Measurements from ENCODE around the gene DRD3.

The DRD3 gene

GRCh38 chr3:114093016-114093380 is 85.9 kb downstream of the DRD3 start:
- Histone ChIP-seq H3K9me3 (ENCODE audit: control insufficient read depth, insufficient read depth, low read length) (no peaks in the 10 kb centered on the region), H3K9ac (ENCODE audit: low read depth, low read length) (no peak overlapping the region), H3K4me1 (ENCODE audit: insufficient read depth, low read length) (no peaks in the 10 kb centered on the region), H3K36me3 (ENCODE audit: insufficient read depth, low read length) (no peaks in the 10 kb centered on the region)

GRCh38 chr3:114092151-114093015 is 86.5 kb downstream of the DRD3 start:
- H3K9me3 ChIP-seq (ENCODE audit: control insufficient read depth, insufficient read depth, low read length), result no peaks in the 10 kb centered on the region
- no peaks in the 10 kb centered on the region for H3K36me3 ChIP-seq (ENCODE audit: insufficient read depth, low read length)
- no peak overlapping the region for H3K9ac ChIP-seq (ENCODE audit: low read depth, low read length)
- no peaks in the 10 kb centered on the region for H3K4me1 ChIP-seq (ENCODE audit: insufficient read depth, low read length)

GRCh38 chr3:114089675-114090074 is 89.2 kb downstream of the DRD3 start:
- H3K36me3 ChIP-seq (ENCODE audit: insufficient read depth, low read length), result peaks cover 15% of the 10 kb centered on the region; the same call in 1 of the 2 replicates
- no peak overlapping the region for H3K9ac ChIP-seq (ENCODE audit: low read depth, low read length)

GRCh38 chr3:114086356-114086755 is 92.5 kb downstream of the DRD3 start:
- H3K36me3 ChIP-seq (ENCODE audit: insufficient read depth, low read length), result peaks cover 30% of the 10 kb centered on the region
- no peaks in the 10 kb centered on the region for H3K4me1 ChIP-seq (ENCODE audit: insufficient read depth, low read length)

More at GRCh38 chr3:114089675-114090074, 89.2 kb downstream of the DRD3 start:
- no peaks in the 10 kb centered on the region for H3K9me3 ChIP-seq (ENCODE audit: control insufficient read depth, insufficient read depth, low read length)
- H3K4me1 ChIP-seq (ENCODE audit: insufficient read depth, low read length), result no peaks in the 10 kb centered on the region

GRCh38 chr3:114083112-114083511 is 95.7 kb downstream of the DRD3 start:
- Histone ChIP-seq H3K36me3 (ENCODE audit: insufficient read depth, low read length) (peaks cover 43% of the 10 kb centered on the region), H3K4me1 (ENCODE audit: insufficient read depth, low read length) (no peaks in the 10 kb centered on the region), H3K9me3 (ENCODE audit: control insufficient read depth, insufficient read depth, low read length) (no peaks in the 10 kb centered on the region), H3K9ac (ENCODE audit: low read depth, low read length) (no peak overlapping the region)

More at GRCh38 chr3:114086356-114086755, 92.5 kb downstream of the DRD3 start:
- Histone ChIP-seq H3K9me3 (ENCODE audit: control insufficient read depth, insufficient read depth, low read length) (no peaks in the 10 kb centered on the region), H3K9ac (ENCODE audit: low read depth, low read length) (no peak overlapping the region)

DNA sequence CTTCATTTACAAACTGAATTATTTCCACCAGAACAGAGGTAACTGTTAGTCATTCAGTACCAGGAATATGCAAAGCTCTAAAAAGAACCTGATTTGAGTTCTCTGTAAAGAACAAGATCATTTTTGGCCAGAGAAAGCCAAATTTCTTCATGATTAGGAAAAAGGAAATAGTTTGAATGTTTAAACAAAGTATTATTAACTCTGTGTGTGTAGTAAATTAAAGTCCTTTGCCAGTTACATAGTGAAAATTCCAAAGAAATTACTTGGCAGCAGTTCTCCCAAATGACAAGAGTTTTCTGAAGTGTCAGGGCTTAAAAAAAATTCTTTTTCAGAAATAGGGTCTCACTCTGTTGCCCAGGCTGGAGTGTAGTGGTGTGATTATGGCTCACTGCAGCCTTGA is 97.8 kb downstream of the DRD3 start:
- Histone ChIP-seq H3K4me1 (ENCODE audit: insufficient read depth, low read length) (no peaks in the 10 kb centered on the region), H3K36me3 (ENCODE audit: insufficient read depth, low read length) (peaks cover 46% of the 10 kb centered on the region), H3K9ac (ENCODE audit: low read depth, low read length) (no peak overlapping the region), H3K9me3 (ENCODE audit: control insufficient read depth, insufficient read depth, low read length) (no peaks in the 10 kb centered on the region)

- peaks cover 40% of the 10 kb centered on the region for H3K36me3 ChIP-seq (ENCODE audit: insufficient read depth, low read length)
- no peaks in the 10 kb centered on the region for H3K4me1 ChIP-seq (ENCODE audit: insufficient read depth, low read length)
- no peak overlapping the region for H3K9ac ChIP-seq (ENCODE audit: low read depth, low read length)
These were observed 98.7 kb downstream of the DRD3 start for GRCh38 chr3:114080201-114080600.

GRCh38 chr3:114079761-114080160 is 99.1 kb downstream of the DRD3 start:
- Histone ChIP-seq H3K9ac (ENCODE audit: low read depth, low read length) (no peak overlapping the region), H3K9me3 (ENCODE audit: control insufficient read depth, insufficient read depth, low read length) (no peaks in the 10 kb centered on the region), H3K4me1 (ENCODE audit: insufficient read depth, low read length) (no peaks in the 10 kb centered on the region), H3K36me3 (ENCODE audit: insufficient read depth, low read length) (peaks cover 38% of the 10 kb centered on the region)

More at GRCh38 chr3:114080201-114080600, 98.7 kb downstream of the DRD3 start:
- no peaks in the 10 kb centered on the region for H3K9me3 ChIP-seq (ENCODE audit: control insufficient read depth, insufficient read depth, low read length)

- no peaks in the 10 kb centered on the region for H3K4me1 ChIP-seq (ENCODE audit: insufficient read depth, low read length)
- H3K36me3 ChIP-seq (ENCODE audit: insufficient read depth, low read length), result peaks cover 37% of the 10 kb centered on the region
- H3K9me3 ChIP-seq (ENCODE audit: control insufficient read depth, insufficient read depth, low read length), result no peaks in the 10 kb centered on the region
- H3K9ac ChIP-seq (ENCODE audit: low read depth, low read length), result no peak overlapping the region
These were observed 100.7 kb downstream of the DRD3 start for GRCh38 chr3:114078126-114078525.

Data from ES-I3 (cell line).